Heart left ventricle (tissue), 16 donors: ENCODE data around the gene TFB1M. TPM values are rescaled to one million over a fixed set of nuclear protein-coding genes. Genes with fewer than 3 reads are reported as not detected.
"Not testable (repeated sequence)": the region's sequence is repeated elsewhere in the genome, so short reads cannot be mapped to it uniquely, and the experiment has no call there.

ENCODE experiments used
- ATAC-seq, 4 donors: fragments of 200-7000 bp; cut with Tn5 transposase; one replicate each; pipeline ENCODE4 v1.9.1; 2020 to 2022; ENCODE audit warnings: moderate library complexity in 4 of 4, mild to moderate bottlenecking in 3 of 4, moderate number of reproducible peaks in 1 of 4
- DNase-seq, 5 donors: peaks; one replicate each; pipeline ENCODE4 v3.0.0-alpha.2; 2020
- H3K27ac ChIP-seq, 12 donors: fragments of 200-600 bp; sonication (generic) in 4 of 12; one replicate each; pipeline versions ENCODE4 v1.5.0 to v1.8.0; 2016 to 2022; ENCODE audit warnings: mild to moderate bottlenecking in 2 of 12
- H3K27me3 ChIP-seq, 9 donors: fragments of 200-600 bp; sonication (generic) in 2 of 9; one replicate each; pipeline versions ENCODE4 v1.5.1 to v1.8.0; 2016 to 2022; ENCODE audit warnings: mild to moderate bottlenecking in 3 of 9
- H3K36me3 ChIP-seq, 9 donors: fragments of 200-600 bp; sonication (generic) in 2 of 9; one replicate each; pipeline versions ENCODE4 v1.5.0 to v1.8.0; 2018 to 2022; ENCODE audit warnings: mild to moderate bottlenecking in 2 of 9
- H3K4me1 ChIP-seq, 12 donors: fragments of 200-600 bp; sonication (generic) in 4 of 12; one replicate each; pipeline versions ENCODE4 v1.5.0 to v1.8.0; 2016 to 2022; ENCODE audit warnings: mild to moderate bottlenecking in 3 of 12
- H3K4me3 ChIP-seq, 12 donors: fragments of 200-600 bp; sonication (generic) in 4 of 12; one replicate each; pipeline versions ENCODE4 v1.5.0 to v1.8.0; 2017 to 2022; ENCODE audit warnings: mild to moderate bottlenecking in 9 of 12, moderate library complexity in 4 of 12
- H3K9me3 ChIP-seq, 12 donors: fragments of 200-600 bp; sonication (generic) in 4 of 12; one replicate each; pipeline versions ENCODE4 v1.5.0 to v1.8.0; 2016 to 2022; ENCODE audit warnings: mild to moderate bottlenecking in 1 of 12
- POLR2A ChIP-seq, 2 donors: fragments of 450-650 bp; IDR thresholded peaks; one replicate each; pipeline ENCODE4 v1.6.1; 2017; ENCODE audit warnings: antibody characterized with exemption in 2 of 2, mild to moderate bottlenecking in 2 of 2, moderate library complexity in 2 of 2
- WGBS, 4 donors: extraction: QIAGEN DNeasy Blood & Tissue Kit in 2 of 4; methylation state at CpG; one replicate each; pipeline versions ENCODE4 v1.1.5 to v1.1.7; 2013 to 2018; 5-methylcytosine and 5-hydroxymethylcytosine counted together
- intact Hi-C, 10 donors: fragments of 100-400 bp; cut with DNase I; formaldehyde crosslinking; loops; one replicate each; pipeline versions ENCODE4 v1.11.1 to v1.14.2; 2022
- long read RNA-seq, 3 donors: library from polyadenylated mRNA; unstranded; transcript quantifications; one replicate each; pipeline ENCODE4 v2.0.0, GENCODE V29; 2020 to 2021
- polyA plus RNA-seq, 2 donors: library from polyadenylated mRNA; stranded (reverse); fragments of 200-250 nt; gene quantifications; one replicate each; pipeline ENCODE4 v1.2.3, GENCODE V29; 2013
- total RNA-seq, 9 donors: library from RNA; depleted of rRNA in 2 of 9; stranded (reverse); fragments of >200 nt in 2 of 9; fragmentation: NEBNext Ultra II Directional in 3 of 9; extraction: Animal tissue kit (Norgen Biotek cat#: 25700) in 3 of 9; gene quantifications; one replicate each; pipeline versions ENCODE4 v1.1.0 to v1.2.4, GENCODE V29; 2016 to 2023
- TF ChIP-seq, protein P1 (sequence below), 12 donors: fragments of 200-600 bp; sonication (generic) in 4 of 12; IDR thresholded peaks; one replicate each; pipeline versions ENCODE4 v1.5.0 to v1.8.0; 2018 to 2022; ENCODE audit warnings: antibody characterized with exemption in 12 of 12, mild to moderate bottlenecking in 5 of 12
- donor health status: ischemic (EF 13 %, LVEDD 7.1; RV severe dilation, severe dysfunction).
- donor health status: healthy with polysubstance abuse.
- donor health status: DM: no; HTN: yes; CAD: no.
- donor health status: DM: no; HTN: no; CAD: no.
- donor health status: ischemic (EF 25% LVEDD 6.9; RV normal size, moderate dysfunction).
- donor health status: ischemic (EF 25% LVEDD 5.7; RV mildly dilated, moderate dysfunction).
- donor health status: healthy.
- donor health status: DM: yes; HTN: yes; CAD: no.
- donor health status: ischemic (EF 35%, LVEDD 5.7; RV mildly dilated, moderate dysfunction).
- donor health status: nonischemic (EF 11% LVEDD 7.7; RV severe dilation, severe dysfunction).
- donor health status: DM: yes; HTN: yes; CAD: no.
- donor health status: PGD.
- donor health status: ischemic (EF 29% LVEDD 5.4; RV normal size, mild dysfunction).
- donor health status: nonischemic (EF 23%, LVEDD 6.1; RV moderate dilation, normal function).

The TFB1M gene
- 10 to 100 TPM; 11.4 to 24.5 (median 20.2) TPM for total RNA-seq
- polyA plus RNA-seq = 10 to 100 TPM; 14.2 to 15.5 TPM
- long read RNA-seq, donor 1, transcript TFB1M-201 (7 exons, 1,424 nt) = major isoform, 26 of 33 reads
- long read RNA-seq, donor 1, partial matches to known transcripts = 0 of 33 reads
- long read RNA-seq, donor 1, other reads (novel, unspliced or antisense) = 7 of 33 reads
- long read RNA-seq, donor 2, transcript TFB1M-201 (7 exons, 1,424 nt) = major isoform, 45 of 61 reads
- long read RNA-seq, donor 2, partial matches to known transcripts = 4 of 61 reads
- long read RNA-seq, donor 2, other reads (novel, unspliced or antisense) = 12 of 61 reads
- long read RNA-seq, donor 3, transcript TFB1M-201 (7 exons, 1,424 nt) = major isoform, 13 of 24 reads
- long read RNA-seq, donor 3, partial matches to known transcripts = 0 of 24 reads
- long read RNA-seq, donor 3, other reads (novel, unspliced or antisense) = 11 of 24 reads

DNA sequence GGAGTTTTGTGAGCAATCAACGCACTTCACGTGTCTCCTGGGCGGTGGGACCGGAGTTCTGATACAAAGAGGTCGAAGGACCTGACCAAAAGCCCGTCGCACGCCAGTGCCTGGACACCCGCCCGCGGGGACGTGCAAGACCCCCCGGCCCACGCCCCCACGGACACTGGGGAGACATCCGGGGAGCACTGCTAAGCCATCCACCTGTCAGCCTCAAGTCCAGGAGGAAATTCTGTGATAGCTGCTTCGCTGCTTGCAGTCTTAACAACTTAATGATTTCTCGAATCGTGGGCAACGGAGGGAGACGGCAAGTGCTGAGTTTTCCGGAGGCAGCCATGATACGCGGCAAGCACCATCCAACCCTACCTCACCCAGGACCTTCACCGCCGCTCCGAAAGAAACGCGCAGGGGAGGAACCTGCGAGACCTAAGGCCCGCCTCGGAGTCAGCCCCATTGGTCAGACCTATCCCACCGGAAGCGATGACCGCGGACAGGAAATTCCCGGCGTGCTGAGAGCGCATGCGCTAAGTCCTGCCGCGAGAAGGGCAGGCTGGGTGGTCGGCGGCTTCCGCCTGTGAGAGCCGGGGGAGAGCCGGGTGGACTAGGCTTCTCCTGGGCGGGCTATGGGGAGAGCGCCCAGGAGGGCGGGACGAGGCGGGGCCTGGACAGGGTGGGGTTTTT lies at the start of gene TFB1M:
Gene TFB1M (minus strand): TSS at position 393 of the 681 bp plus-strand sequence. CDS start 56 bp downstream, at position 337.
- intact Hi-C loops = loop anchor here in 4 of 10 donors (10.0 kb wide), 2 partner anchors 129 to 139 kb away; no protein-coding TSS in a partner anchor
- 0 to 1% (median 0%) methylated on average over 6 to 52 of the region's 52 CpGs for WGBS, 4 donors

GRCh38 chr6:155364021-155364420 lies 49.7 kb upstream of the TFB1M start:
- DNase-seq, intact Hi-C loops, H3K36me3 ChIP-seq, H3K4me1 ChIP-seq, ATAC-seq, H3K27ac ChIP-seq, H3K27me3 ChIP-seq, H3K4me3 ChIP-seq: not testable (repeated sequence)
- 83 to 88% (median 85%) methylated on average over 12 of the region's 12 CpGs for WGBS, 4 donors
- H3K9me3 ChIP-seq = peaks cover 0 to 15% (median 9%) of the 10 kb centered on the region in 12 donors

More for the DNA sequence above, at the start of gene TFB1M:
- Histone ChIP-seq H3K4me1 (peaks cover 0 to 25% (median 6%) of the 10 kb centered on the region in 12 donors), H3K4me3 (peak within 1 kb of the TSS; percentile 38 to 91 (median 78)), H3K27me3 (no peaks in the 10 kb centered on the region), H3K9me3 (no peaks in the 10 kb centered on the region), H3K36me3 (peaks cover 0 to 33% (median 18%) of the 10 kb centered on the region in 9 donors), H3K27ac (peak within 1 kb of the TSS; percentile 45 to 95 (median 85))
- TF ChIP-seq POLR2A (IDR thresholded peaks at IDR 0.05) = peak in 1 of 2 donors; percentile 90
- TF ChIP-seq, protein P1, sequence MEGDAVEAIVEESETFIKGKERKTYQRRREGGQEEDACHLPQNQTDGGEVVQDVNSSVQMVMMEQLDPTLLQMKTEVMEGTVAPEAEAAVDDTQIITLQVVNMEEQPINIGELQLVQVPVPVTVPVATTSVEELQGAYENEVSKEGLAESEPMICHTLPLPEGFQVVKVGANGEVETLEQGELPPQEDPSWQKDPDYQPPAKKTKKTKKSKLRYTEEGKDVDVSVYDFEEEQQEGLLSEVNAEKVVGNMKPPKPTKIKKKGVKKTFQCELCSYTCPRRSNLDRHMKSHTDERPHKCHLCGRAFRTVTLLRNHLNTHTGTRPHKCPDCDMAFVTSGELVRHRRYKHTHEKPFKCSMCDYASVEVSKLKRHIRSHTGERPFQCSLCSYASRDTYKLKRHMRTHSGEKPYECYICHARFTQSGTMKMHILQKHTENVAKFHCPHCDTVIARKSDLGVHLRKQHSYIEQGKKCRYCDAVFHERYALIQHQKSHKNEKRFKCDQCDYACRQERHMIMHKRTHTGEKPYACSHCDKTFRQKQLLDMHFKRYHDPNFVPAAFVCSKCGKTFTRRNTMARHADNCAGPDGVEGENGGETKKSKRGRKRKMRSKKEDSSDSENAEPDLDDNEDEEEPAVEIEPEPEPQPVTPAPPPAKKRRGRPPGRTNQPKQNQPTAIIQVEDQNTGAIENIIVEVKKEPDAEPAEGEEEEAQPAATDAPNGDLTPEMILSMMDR (IDR thresholded peaks at IDR 0.05) = peak in 1 of 12 donors; percentile 4
- DNase-seq = peak; percentile 98 to 99 (median 99)
- peak; percentile 99 for ATAC-seq

DNA sequence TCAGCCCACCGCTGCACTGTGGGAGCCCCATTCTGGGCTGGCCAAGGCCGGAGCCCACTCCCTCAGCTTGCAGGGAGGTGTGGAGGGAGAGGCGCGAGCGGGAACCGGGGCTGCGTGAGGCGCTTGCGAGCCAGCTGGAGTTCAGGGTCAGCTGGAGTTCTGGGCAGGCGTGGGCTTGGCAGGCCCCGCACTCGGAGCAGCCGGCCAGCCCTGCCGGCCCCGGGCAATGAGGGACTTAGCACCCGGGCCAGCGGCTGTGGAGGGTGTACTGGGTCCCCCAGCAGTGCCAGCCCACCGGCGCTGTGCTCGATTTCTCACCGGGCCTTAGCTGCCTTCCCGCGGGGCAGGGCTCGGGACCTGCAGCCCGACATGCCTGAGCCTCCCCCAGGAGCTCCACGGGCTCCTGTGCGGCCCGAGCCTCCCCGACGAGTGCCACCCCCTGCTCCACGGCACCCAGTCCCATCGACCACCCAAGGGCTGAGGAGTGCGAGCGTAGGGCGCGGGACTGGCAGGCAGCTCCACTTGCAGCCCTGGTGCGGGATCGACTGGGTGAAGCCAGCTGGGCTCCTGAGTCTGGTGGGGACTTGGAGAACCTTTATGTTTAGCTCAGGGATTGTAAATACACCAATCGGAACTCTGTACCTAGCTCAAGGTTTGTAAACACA lies 48.8 kb upstream of the TFB1M start:
- H3K27ac ChIP-seq, DNase-seq, intact Hi-C loops, H3K27me3 ChIP-seq, ATAC-seq, H3K36me3 ChIP-seq, H3K4me3 ChIP-seq, H3K4me1 ChIP-seq: not testable (repeated sequence)
- WGBS, 4 donors = 94 to 96% (median 95%) methylated on average over 16 to 39 of the region's 39 CpGs
- H3K9me3 ChIP-seq = peaks cover 0 to 15% (median 9%) of the 10 kb centered on the region in 12 donors

GRCh38 chr6:155354167-155354566 lies 39.9 kb upstream of the TFB1M start:
- intact Hi-C loops = no loop called here
- no peaks in the 10 kb centered on the region for H3K4me1 ChIP-seq
- no peaks in the 10 kb centered on the region for H3K36me3 ChIP-seq
- DNase-seq (no peak), ATAC-seq (no peak)
- H3K4me3 ChIP-seq = no peak overlapping the region
- peaks cover 0 to 11% (median 0%) of the 10 kb centered on the region in 9 donors for H3K27me3 ChIP-seq
- TF ChIP-seq, protein P1 (IDR thresholded peaks at IDR 0.05) = no peak
- no peak for TF ChIP-seq POLR2A (IDR thresholded peaks at IDR 0.05)
- peaks cover 0 to 30% (median 17%) of the 10 kb centered on the region in 12 donors for H3K9me3 ChIP-seq
- H3K27ac ChIP-seq = no peak overlapping the region
